Measurements from ENCODE around the gene OR10V1.

OR10V1 gene

DNA sequence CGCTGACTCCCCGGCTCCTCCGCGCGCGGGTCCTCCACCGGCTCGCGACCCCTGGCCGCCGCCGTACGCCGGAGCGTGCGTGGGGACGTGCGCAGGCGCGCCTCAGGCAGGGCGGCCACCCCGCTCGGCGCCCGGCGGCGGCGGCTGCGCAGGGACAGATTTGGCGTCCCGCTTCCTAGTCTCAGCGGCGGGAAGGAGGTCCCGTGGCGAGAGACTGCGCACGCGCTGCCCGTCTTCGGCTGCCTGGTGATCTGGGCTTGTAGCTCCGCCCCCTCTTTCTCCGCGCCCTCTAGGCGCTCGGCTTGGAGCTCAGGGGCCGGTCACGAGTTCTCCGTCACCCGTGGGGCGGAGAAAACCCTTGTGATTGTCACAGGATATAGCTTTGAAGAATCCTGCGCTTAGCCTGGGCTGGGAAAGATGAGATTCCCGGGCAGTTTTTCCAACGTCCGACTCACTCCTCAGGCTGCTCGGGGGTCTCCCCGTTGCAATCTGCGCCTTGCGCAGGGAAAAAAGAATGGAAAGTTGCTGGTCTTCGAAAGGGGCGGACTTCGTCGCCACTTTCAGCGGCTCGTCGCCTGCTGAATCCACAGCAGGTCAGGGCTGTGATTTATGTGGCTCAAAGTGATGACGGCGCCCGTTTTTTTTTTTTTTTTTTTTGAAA, 44.6 kb downstream of the OR10V1 start, which contains the start of gene PATL1:
PATL1 (minus strand) TSS at position 88 of the 661 bp plus-strand sequence. CDS start 142 bp downstream, outside the sequence.
- peak; percentile 100 for DNase-seq (ENCODE audit: low spot score)

DNA sequence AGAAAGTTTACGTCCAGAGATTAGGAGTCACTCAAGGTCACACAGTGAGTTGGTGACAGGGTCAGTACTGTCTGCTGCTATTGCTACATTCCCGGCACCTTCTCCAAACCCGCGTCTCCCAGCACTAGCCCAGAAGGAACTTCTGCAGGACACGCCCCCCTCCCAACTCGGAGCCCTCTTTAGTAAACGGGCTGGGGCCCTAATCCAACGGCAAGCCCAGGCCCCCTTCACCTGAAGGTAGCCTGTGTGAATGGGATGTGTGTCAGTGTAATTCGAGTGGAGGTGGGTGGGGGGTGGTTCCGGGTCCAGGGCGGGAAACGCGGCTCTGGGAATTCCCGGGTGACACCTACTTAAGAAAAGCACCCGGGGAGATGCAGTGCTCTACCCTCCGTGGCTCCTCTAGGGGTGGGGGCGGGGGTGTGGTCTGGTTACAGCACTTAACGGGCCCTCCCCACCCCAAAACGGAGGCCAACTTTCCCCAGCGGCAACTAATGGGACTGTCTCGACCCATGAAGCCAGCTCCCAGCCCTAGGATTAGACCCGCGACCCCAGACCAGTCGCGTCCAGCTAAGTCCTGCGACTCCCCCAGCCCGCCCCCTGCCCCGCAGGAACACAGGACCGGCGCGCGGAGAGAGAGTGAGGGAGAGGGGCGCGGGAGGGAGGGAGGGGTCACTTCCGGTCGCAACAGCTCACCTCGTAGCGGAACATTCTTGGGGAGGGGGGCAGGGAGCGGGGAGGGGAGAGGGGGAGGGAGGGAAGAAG, 45.3 kb downstream of the OR10V1 start:
- peak; percentile 48 for DNase-seq (ENCODE audit: low spot score)

GRCh38 chr11:59667812-59668187, 45.8 kb downstream of the OR10V1 start:
- no peak for DNase-seq (ENCODE audit: low spot score)

GRCh38 chr11:59666969-59667368, 46.7 kb downstream of the OR10V1 start:
- no peak for DNase-seq (ENCODE audit: low spot score)

Measured in CD4-positive, alpha-beta T cell treated with Interleukin-6 at 100 ng/mL for 8 hours (primary cell).